IMR-90 (cell line): ENCODE data around the gene CNTN4. TPM values are rescaled to one million over a fixed set of nuclear protein-coding genes. Genes with fewer than 3 reads are reported as not detected.

Experiments used
- ATAC-seq: fragments of 200-7000 bp; cut with Tn5 transposase; 2 replicates; pipeline ENCODE4 v1.9.1; 2020; ENCODE audit warnings: low read depth, mild to moderate bottlenecking, moderate library complexity
- BruUV-seq: library from RNA; stranded (reverse); fragments of 400-500 nt; replicated peaks from 2 replicates; lab custom pipeline; 2021; lab: Mats Ljungman, UMichigan
- CTCF ChIA-PET: fragments of 300-600 bp; formaldehyde crosslinking; extraction: SDS; loops from one replicate; lab custom pipeline; 2021; ENCODE audit warnings: antibody characterized with exemption; lab: Yijun Ruan, JAX
- POLR2A ChIA-PET: fragments of 300-600 bp; sonication (Branson Sonifier 250); formaldehyde crosslinking; loops from one replicate; lab custom pipeline; 2022; ENCODE audit warnings: antibody characterized with exemption; ENCODE audit not compliant: unreplicated experiment; lab: Charles Lee
- DNase-seq: peaks from one replicate; pipeline ENCODE4 v3.0.0; 2013
- H2AFZ ChIP-seq: replicated peaks from 2 replicates; pipeline ENCODE3; 2013; ENCODE audit warnings: low read length, mild to moderate bottlenecking; ENCODE audit not compliant: poor library complexity
- H2AK5ac ChIP-seq: 2 replicates; pipeline ENCODE4 v1.6.1; 2013; ENCODE audit warnings: low read depth, low read length, inconsistent platforms
- H2AK9ac ChIP-seq: replicated peaks from 2 replicates; pipeline ENCODE3; 2013; ENCODE audit warnings: mild to moderate bottlenecking, low read depth, low read length, moderate library complexity; ENCODE audit not compliant: poor library complexity
- H2BK120ac ChIP-seq: 2 replicates; pipeline ENCODE4 v1.6.1; 2013; ENCODE audit warnings: low read depth, low read length, inconsistent platforms
- H2BK15ac ChIP-seq: 3 replicates; pipeline ENCODE4 v1.6.1; 2013; ENCODE audit warnings: low read depth, low read length, inconsistent platforms
- H2BK20ac ChIP-seq: 2 replicates; pipeline ENCODE4 v1.6.1; 2013; ENCODE audit warnings: low read depth, mild to moderate bottlenecking, inconsistent platforms, low read length, moderate library complexity
- H2BK5ac ChIP-seq: 2 replicates; pipeline ENCODE4 v1.6.1; 2013; ENCODE audit warnings: mild to moderate bottlenecking, low read depth, low read length, inconsistent platforms; ENCODE audit not compliant: poor library complexity, severe bottlenecking
- H3K14ac ChIP-seq: replicated peaks from 2 replicates; pipeline ENCODE4 v1.6.1; 2013; ENCODE audit warnings: low read depth, low read length, inconsistent platforms
- H3K18ac ChIP-seq: 2 replicates; pipeline ENCODE4 v1.6.1; 2013; ENCODE audit warnings: low read depth, low read length, control low read depth
- H3K23ac ChIP-seq: 2 replicates; pipeline ENCODE4 v1.6.1; 2013; ENCODE audit warnings: low read depth, low read length, inconsistent platforms
- H3K27ac ChIP-seq: 2 replicates; pipeline ENCODE4 v1.5.1; 2013; ENCODE audit warnings: mild to moderate bottlenecking, control low read depth, low read length; ENCODE audit not compliant: insufficient read depth
- H3K27me3 ChIP-seq: 2 replicates; pipeline ENCODE4 v1.6.1; 2013; ENCODE audit warnings: low read length; ENCODE audit not compliant: control insufficient read depth, insufficient read depth
- H3K36me3 ChIP-seq: 2 replicates; pipeline ENCODE4 v1.6.1; 2013; ENCODE audit warnings: low read length, mixed read lengths; ENCODE audit not compliant: control insufficient read depth, insufficient read depth
- H3K4ac ChIP-seq: 2 replicates; pipeline ENCODE4 v1.6.1; 2013; ENCODE audit warnings: low read depth, low read length, inconsistent platforms
- H3K4me1 ChIP-seq: 2 replicates; pipeline ENCODE4 v1.6.1; 2013; ENCODE audit warnings: low read length, mixed read lengths; ENCODE audit not compliant: control insufficient read depth, insufficient read depth
- H3K4me2 ChIP-seq: 2 replicates; pipeline ENCODE4 v1.6.1; 2013; ENCODE audit warnings: low read depth, mild to moderate bottlenecking, control low read depth, low read length, moderate library complexity
- H3K4me3 ChIP-seq: 2 replicates; pipeline ENCODE4 v1.5.1; 2013; ENCODE audit warnings: low read depth, mild to moderate bottlenecking, control low read depth, low read length, moderate library complexity; ENCODE audit not compliant: insufficient read depth
- H3K56ac ChIP-seq: 2 replicates; pipeline ENCODE4 v1.6.1; 2013; ENCODE audit warnings: low read length, inconsistent platforms; ENCODE audit not compliant: insufficient read depth; ENCODE audit errors: extremely low read depth
- H3K79me1 ChIP-seq, 2 experiments: 2 replicates each; pipeline ENCODE4 v1.6.1; 2013; ENCODE audit warnings: low read length in 2 of 2, inconsistent platforms in 1 of 2, low read depth in 1 of 2
- H3K9ac ChIP-seq: 2 replicates; pipeline ENCODE4 v1.6.1; 2013; ENCODE audit warnings: low read depth, low read length, control low read depth
- H3K9me1 ChIP-seq: 2 replicates; pipeline ENCODE4 v1.6.1; 2013; ENCODE audit warnings: low read length, inconsistent platforms; ENCODE audit not compliant: insufficient read depth
- H3K9me3 ChIP-seq: 2 replicates; pipeline ENCODE4 v1.6.1; 2013; ENCODE audit warnings: low read length; ENCODE audit not compliant: control insufficient read depth, insufficient read depth
- H4K20me1 ChIP-seq: 2 replicates; pipeline ENCODE4 v1.6.1; 2013; ENCODE audit warnings: low read length, inconsistent platforms; ENCODE audit not compliant: insufficient read depth
- H4K5ac ChIP-seq: 2 replicates; pipeline ENCODE4 v1.6.1; 2013; ENCODE audit warnings: mild to moderate bottlenecking, low read depth, low read length, control low read depth
- H4K8ac ChIP-seq, 2 experiments: 2 replicates each; pipeline ENCODE4 v1.6.1; 2013; ENCODE audit warnings: low read depth in 2 of 2, low read length in 2 of 2, control low read depth in 1 of 2, inconsistent platforms in 1 of 2
- H4K91ac ChIP-seq: 2 replicates; pipeline ENCODE4 v1.6.1; 2013; ENCODE audit warnings: low read depth, low read length, inconsistent platforms; ENCODE audit not compliant: insufficient read depth
- CHD1 ChIP-seq: IDR thresholded peaks from 2 replicates; pipeline ENCODE4 v1.6.1; 2012; ENCODE audit warnings: low read depth, low read length, improper control_type of control experiment
- MAFK ChIP-seq: IDR thresholded peaks from 2 replicates; pipeline ENCODE4 v1.6.1; 2012; ENCODE audit warnings: low read depth, low read length, improper control_type of control experiment
- MAZ ChIP-seq: IDR thresholded peaks from 2 replicates; pipeline ENCODE4 v1.6.1; 2012; ENCODE audit warnings: low read depth, mild to moderate bottlenecking, low read length, improper control_type of control experiment, moderate library complexity, borderline replicate concordance
- POLR2A ChIP-seq: IDR thresholded peaks from 2 replicates; pipeline ENCODE4 v1.6.1; 2012; ENCODE audit warnings: mild to moderate bottlenecking, low read depth, low read length
- RAD21 ChIP-seq: IDR thresholded peaks from 2 replicates; pipeline ENCODE4 v1.6.1; 2012; ENCODE audit warnings: low read length, improper control_type of control experiment
- SMC3 ChIP-seq: fragments of 150-350 bp; IDR thresholded peaks from 2 replicates; pipeline ENCODE4 v1.6.1; 2016; ENCODE audit warnings: low read depth, mild to moderate bottlenecking, antibody characterized with exemption, low read length, moderate library complexity
- WGBS, 2 experiments: methylation state at CpG; one replicate each; pipeline versions ENCODE4 v1.1.5 to v1.1.7; 2013; ENCODE audit warnings: missing lambda C conversion rate in 2 of 2; ENCODE audit not compliant: insufficient read length in 1 of 2; ENCODE audit errors: extremely low coverage in 2 of 2; 5-methylcytosine and 5-hydroxymethylcytosine counted together
- dilution Hi-C: fragments of 300-500 bp; cut with HindIII; formaldehyde crosslinking; loops from one replicate; pipeline ENCODE4 v1.14.3; 2018; ENCODE audit warnings: low sequenced_read_pairs; ENCODE audit not compliant: unreplicated experiment
- in situ Hi-C: fragments of 300-500 bp; cut with MboI; formaldehyde crosslinking; loops from 3 replicates; pipeline ENCODE4 v1.14.3; 2019; ENCODE audit warnings: low sequenced_read_pairs, inconsistent platforms, mixed read lengths
- intact Hi-C: fragments of 100-400 bp; cut with micrococcal nuclease; formaldehyde crosslinking; loops from 2 replicates; pipeline ENCODE4 v1.10.0; 2022
- polyA plus RNA-seq, 3 experiments: library from polyadenylated mRNA; depleted of rRNA; stranded (reverse); fragments of >200 nt; gene quantifications; 2 replicates each; pipeline ENCODE4 v1.2.3, GENCODE V29; 2012; ENCODE audit warnings: low replicate concordance in 1 of 3
- total RNA-seq: library from RNA; depleted of rRNA; stranded (reverse); fragments of >200 nt; gene quantifications from 2 replicates; pipeline ENCODE4 v1.2.3, GENCODE V29; 2012

CNTN4 gene
- total and polyA plus RNA-seq, 2 of the 4 experiments (the other 2 are of a cell fraction), result under 0.01 TPM; not detected in 1

GRCh38 chr3:2504912-2505311, 406.2 kb downstream of the CNTN4 start:
- Histone ChIP-seq H3K79me1 (no peaks in the 10 kb centered on the region), H2BK20ac (no peak overlapping the region), H3K18ac (no peak overlapping the region), H3K4me3 (no peak overlapping the region), H3K4ac (no peak overlapping the region), H2AK5ac (no peak overlapping the region), H4K91ac (no peak overlapping the region), H3K23ac (no peak overlapping the region), H2BK5ac (no peak overlapping the region), H3K9ac (no peak overlapping the region), H3K27ac (no peak overlapping the region), H4K20me1 (no peaks in the 10 kb centered on the region), H3K14ac (no peak overlapping the region), H3K36me3 (no peaks in the 10 kb centered on the region), H2AK9ac (no peak overlapping the region), H3K4me2 (no peak overlapping the region), H3K27me3 (no peaks in the 10 kb centered on the region), H3K9me3 (no peaks in the 10 kb centered on the region; the same call in none of the 2 replicates), H4K5ac (no peak overlapping the region), H3K4me1 (no peaks in the 10 kb centered on the region), H3K56ac (no peak overlapping the region), H2BK120ac (no peak overlapping the region), H2AFZ (no peak overlapping the region), H3K9me1 (no peaks in the 10 kb centered on the region), H2BK15ac (no peak overlapping the region), H4K8ac (no peak overlapping the region)
- ChIA-PET CTCF (no interaction called here), POLR2A (no interaction called here)
- in situ Hi-C loops (no loop called here), intact Hi-C loops (no loop called here), dilution Hi-C loops (no loop called here)
- ATAC-seq (no peak), DNase-seq (no peak)
- no peak for TF ChIP-seq MAZ
- no peak for TF ChIP-seq RAD21
- TF ChIP-seq CHD1, result no peak
- TF ChIP-seq MAFK, result no peak
- TF ChIP-seq POLR2A, result no peak
- TF ChIP-seq SMC3, result no peak
- no TSS peak for BruUV-seq
- no CpG with 5 or more reads among the region's 2 CpGs for WGBS, 2 experiments
